Activated effector memory CD4-positive, alpha-beta T cell treated with Interleukin-2 at 50 U/mL for 16 hours (primary cell): ENCODE measurements around the gene AFF3.

ENCODE experiments used
- DNase-seq: peaks from one replicate; pipeline ENCODE4 v3.0.0-alpha.2; 2020

AFF3 gene

GRCh38 chr2:99811544-99811943, 330.8 kb downstream of the AFF3 start:
- DNase-seq, result no peak

GRCh38 chr2:99810225-99810624, 332.2 kb downstream of the AFF3 start:
- no peak for DNase-seq

- DNase-seq, result no peak
Observed at GRCh38 chr2:99809259-99809900, 333.0 kb downstream of the AFF3 start.

- DNase-seq, result no peak
Observed at GRCh38 chr2:99808361-99809200, 333.8 kb downstream of the AFF3 start.

- no peak for DNase-seq
Observed at GRCh38 chr2:99806758-99807157, 335.6 kb downstream of the AFF3 start.

- DNase-seq, result no peak
Observed at GRCh38 chr2:99805930-99806476, 336.4 kb downstream of the AFF3 start.

- no peak for DNase-seq
Observed at GRCh38 chr2:99803846-99804245, 338.5 kb downstream of the AFF3 start.

GRCh38 chr2:99802734-99803133, 339.7 kb downstream of the AFF3 start:
- DNase-seq, result no peak

- no peak for DNase-seq
Observed at GRCh38 chr2:99801327-99801901, 341.0 kb downstream of the AFF3 start.

GRCh38 chr2:99797475-99797874, 344.9 kb downstream of the AFF3 start:
- no peak for DNase-seq

- DNase-seq, result no peak
Observed at GRCh38 chr2:99794414-99794813, 348.0 kb downstream of the AFF3 start.

- no peak for DNase-seq
Observed at GRCh38 chr2:99793022-99793421, 349.4 kb downstream of the AFF3 start.

GRCh38 chr2:99789849-99790248, 352.5 kb downstream of the AFF3 start:
- DNase-seq, result no peak

GRCh38 chr2:99787769-99788382, 354.5 kb downstream of the AFF3 start:
- DNase-seq, result no peak

- DNase-seq, result no peak
Observed at GRCh38 chr2:99786636-99787390, 355.6 kb downstream of the AFF3 start.

- no peak for DNase-seq
Observed at GRCh38 chr2:99784946-99785345, 357.4 kb downstream of the AFF3 start.

- no peak for DNase-seq
Observed at GRCh38 chr2:99784282-99784681, 358.1 kb downstream of the AFF3 start.

- no peak for DNase-seq
Observed at GRCh38 chr2:99780276-99780675, 362.1 kb downstream of the AFF3 start.

GRCh38 chr2:99779276-99779675, 363.1 kb downstream of the AFF3 start:
- no peak for DNase-seq

GRCh38 chr2:99777656-99778290, 364.6 kb downstream of the AFF3 start:
- no peak for DNase-seq

- DNase-seq, result no peak
Observed at GRCh38 chr2:99776906-99777646, 365.3 kb downstream of the AFF3 start.
